Tibial artery (tissue), 4 donors: ENCODE results near the gene YWHAG.
"Not testable (repeated sequence)": the region's sequence is repeated elsewhere in the genome, so short reads cannot be mapped to it uniquely, and the experiment has no call there.

Source experiments
- DNase-seq, 2 donors: peaks; one replicate each; pipeline ENCODE4 v3.0.0-alpha.2; 2019
- H3K27ac ChIP-seq, 2 donors: fragments of 200-600 bp; sonication (generic) in 1 of 2; 1 replicate in 1 of 2; 2 replicates in 1 of 2; pipeline ENCODE4 v1.5.1; 2018 to 2019; ENCODE audit warnings: mild to moderate bottlenecking in 1 of 2
- H3K27me3 ChIP-seq, 2 donors: fragments of 200-600 bp; sonication (generic) in 1 of 2; one replicate each; pipeline versions ENCODE4 v1.5.1 to v1.6.0; 2016 to 2019
- H3K36me3 ChIP-seq, 3 donors: fragments of 200-600 bp; sonication (generic) in 2 of 3; one replicate each; pipeline ENCODE4 v1.5.1; 2016 to 2019; ENCODE audit warnings: mild to moderate bottlenecking in 2 of 3
- H3K4me1 ChIP-seq, 4 donors: fragments of 200-600 bp; sonication (generic) in 2 of 4; 1 replicate in 3 of 4; 2 replicates in 1 of 4; pipeline ENCODE4 v1.5.1; 2016 to 2019
- H3K4me3 ChIP-seq, 2 donors: fragments of 200-600 bp; sonication (generic) in 1 of 2; 1 replicate in 1 of 2; 2 replicates in 1 of 2; pipeline ENCODE4 v1.5.1; 2018 to 2019; ENCODE audit warnings: mild to moderate bottlenecking in 2 of 2
- H3K9me3 ChIP-seq, 3 donors: fragments of 200-600 bp; sonication (generic) in 1 of 3; one replicate each; pipeline ENCODE4 v1.5.1; 2016 to 2019
- CTCF ChIP-seq, 2 experiments: fragments of 200-600 bp in 1 of 2; fragments of 450-650 bp in 1 of 2; IDR thresholded peaks; one replicate each; pipeline ENCODE4 v1.5.1; 2017 to 2019; ENCODE audit warnings: antibody characterized with exemption in 2 of 2, mild to moderate bottlenecking in 1 of 2, moderate library complexity in 1 of 2
- intact Hi-C: fragments of 100-400 bp; cut with DNase I; formaldehyde crosslinking; loops from one replicate; pipeline ENCODE4 v1.15.0; 2023; ENCODE audit warnings: low total_unique reads

Gene YWHAG

DNA sequence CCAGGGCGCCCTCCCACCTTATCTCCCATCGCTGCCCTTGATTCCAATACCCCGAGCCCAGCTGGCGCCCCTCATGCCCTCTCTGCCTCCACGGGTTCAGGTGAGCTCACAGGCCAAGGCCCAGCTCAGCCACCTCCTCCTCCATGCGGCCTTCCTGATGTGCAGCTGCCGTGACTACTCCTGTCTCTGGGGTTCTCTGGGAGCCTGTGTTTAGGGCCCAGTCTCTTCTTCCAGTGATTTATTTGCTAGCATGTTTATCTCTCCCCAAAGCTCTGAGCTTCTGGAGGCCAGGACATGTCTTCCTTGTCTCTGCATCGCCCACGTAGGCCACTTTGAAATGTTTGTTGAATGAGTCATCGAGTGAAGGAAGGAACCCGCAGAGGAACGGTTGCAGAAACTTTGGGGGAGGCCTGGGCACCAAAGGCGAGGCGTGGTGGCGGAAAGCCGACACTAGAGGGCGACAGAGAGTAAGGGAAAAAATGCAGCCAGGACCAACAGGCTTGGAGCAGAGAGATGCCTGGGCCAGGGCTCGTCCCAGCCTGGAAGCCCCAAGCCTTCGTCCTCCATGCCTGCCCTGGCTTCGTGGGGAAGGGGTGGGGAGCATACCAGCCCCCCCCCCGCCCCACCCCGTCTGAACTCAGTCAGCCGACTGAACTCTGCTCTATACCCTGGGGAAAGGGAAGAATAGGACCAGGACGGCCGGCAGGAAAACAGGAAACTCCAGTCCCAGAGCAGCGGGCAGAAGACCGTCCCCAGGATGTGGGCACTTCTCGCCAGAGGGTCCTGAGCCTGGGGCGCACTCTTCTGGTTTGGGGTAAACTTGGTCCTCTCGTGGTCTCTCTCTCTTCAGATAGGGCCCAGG is 67.2 kb downstream of the YWHAG start:
- no peaks in the 10 kb centered on the region for H3K27me3 ChIP-seq
- peaks cover 27 to 53% (median 46%) of the 10 kb centered on the region in 4 donors for H3K4me1 ChIP-seq
- peak overlapping the region; percentile 38 to 52 for H3K4me3 ChIP-seq
- H3K9me3 ChIP-seq = no peaks in the 10 kb centered on the region
- DNase-seq = peak; percentile 92 to 97
- H3K36me3 ChIP-seq = no peaks in the 10 kb centered on the region
- peak; percentile 95 to 99 for TF ChIP-seq CTCF (IDR thresholded peaks at IDR 0.05)
- H3K27ac ChIP-seq = peak overlapping the region; percentile 95 to 100
- intact Hi-C loops = no loop called here

DNA sequence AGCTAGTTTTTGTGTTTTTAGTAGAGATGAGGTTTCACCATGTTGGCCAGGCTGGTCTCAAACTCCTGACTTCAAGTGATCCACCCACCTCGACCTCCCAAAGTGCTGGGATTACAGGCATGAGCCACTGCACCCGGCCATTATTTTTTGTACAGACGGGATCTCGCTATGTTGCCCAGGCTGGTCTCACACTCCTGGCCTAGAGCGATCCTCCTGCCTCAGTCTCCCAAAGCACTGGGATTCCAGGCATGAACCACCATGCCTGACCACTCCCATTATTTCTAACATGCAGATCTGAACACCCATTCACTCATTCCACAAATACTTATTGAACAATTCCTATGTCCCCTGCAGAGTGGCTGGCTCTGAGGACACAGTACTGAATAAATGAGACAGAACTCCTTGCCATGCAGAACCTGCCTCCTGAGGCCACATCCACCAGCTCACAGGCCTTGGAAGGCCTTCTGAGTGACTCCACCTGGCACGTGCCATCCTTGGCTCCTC is 67.9 kb downstream of the YWHAG start:
- H3K27me3 ChIP-seq, intact Hi-C loops, H3K36me3 ChIP-seq, H3K9me3 ChIP-seq, H3K4me3 ChIP-seq, DNase-seq: not testable (repeated sequence)
- Histone ChIP-seq H3K27ac (peak overlapping the region; percentile 95 to 100), H3K4me1 (peaks cover 27 to 46% (median 39%) of the 10 kb centered on the region in 4 donors)

- Histone ChIP-seq H3K4me1 (peaks cover 10 to 24% (median 18%) of the 10 kb centered on the region in 4 donors), H3K4me3 (no peak overlapping the region), H3K27me3 (peaks cover 0 to 23% of the 10 kb centered on the region in 2 donors), H3K27ac (no peak overlapping the region), H3K36me3 (no peaks in the 10 kb centered on the region), H3K9me3 (no peaks in the 10 kb centered on the region)
- intact Hi-C loops = loop anchor here (5.0 kb wide), 1 partner anchor 110 kb away; no protein-coding TSS in a partner anchor
- TF ChIP-seq CTCF (IDR thresholded peaks at IDR 0.05) = no peak
- DNase-seq = no peak
Observed at GRCh38 chr7:76286842-76287403, 71.9 kb downstream of the YWHAG start.

- no peak overlapping the region for H3K4me3 ChIP-seq
- peaks cover 0 to 30% of the 10 kb centered on the region in 2 donors for H3K27me3 ChIP-seq
- TF ChIP-seq CTCF (IDR thresholded peaks at IDR 0.05) = no peak
- H3K27ac ChIP-seq = no peak overlapping the region
- intact Hi-C loops = loop anchor here (5.0 kb wide), 1 partner anchor 108 kb away; no protein-coding TSS in a partner anchor
- peaks cover 0 to 25% (median 20%) of the 10 kb centered on the region in 4 donors for H3K4me1 ChIP-seq
- H3K36me3 ChIP-seq = no peaks in the 10 kb centered on the region
- H3K9me3 ChIP-seq = no peaks in the 10 kb centered on the region
- no peak for DNase-seq
Observed at GRCh38 chr7:76285604-76286374, 73.0 kb downstream of the YWHAG start.

DNA sequence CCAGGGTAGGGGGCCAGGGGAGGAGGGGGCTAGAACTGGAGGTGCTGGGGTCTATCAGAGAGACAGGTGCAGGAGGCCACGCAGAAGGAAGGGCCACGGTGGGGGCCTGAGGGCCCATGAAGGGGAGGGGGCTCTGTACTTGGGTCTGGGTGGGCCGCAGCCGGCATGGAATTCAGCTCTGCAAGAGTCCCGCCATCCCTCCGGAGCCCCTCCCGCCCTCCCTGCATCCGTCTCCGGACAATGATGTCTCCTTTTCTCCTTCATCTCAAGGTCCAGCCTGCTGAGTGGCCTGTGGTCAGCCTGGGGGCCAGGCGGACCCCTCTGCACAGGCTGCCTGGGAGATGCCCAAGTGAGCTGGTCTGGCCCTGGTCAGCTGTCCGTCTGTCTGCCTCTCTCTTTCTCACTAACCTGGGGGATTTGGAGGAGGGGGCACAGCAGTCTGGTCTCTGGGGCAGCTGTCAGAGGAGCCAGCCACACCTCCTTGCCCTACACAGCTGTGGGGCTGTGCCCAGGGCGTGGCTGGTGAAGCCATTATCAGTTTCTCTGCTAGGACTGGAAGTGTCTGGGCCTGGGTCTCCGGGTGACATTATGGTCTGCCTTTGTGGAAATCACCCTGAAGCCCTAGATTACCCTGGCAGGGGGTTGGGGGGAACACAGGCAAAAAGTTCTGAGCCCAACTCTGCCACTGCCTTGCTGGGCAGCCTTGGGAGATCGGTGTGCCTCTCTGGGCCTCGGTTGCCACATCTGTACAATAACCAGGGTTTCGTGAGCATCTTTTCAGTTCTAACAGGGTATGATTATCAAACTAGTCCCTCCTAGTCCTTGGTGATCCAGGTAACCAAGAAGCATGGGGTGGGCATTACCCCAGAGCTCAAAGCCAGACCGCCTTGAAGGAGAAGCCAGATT is 75.3 kb downstream of the YWHAG start:
- Histone ChIP-seq H3K9me3 (no peaks in the 10 kb centered on the region), H3K4me1 (peaks cover 0 to 29% (median 25%) of the 10 kb centered on the region in 4 donors), H3K36me3 (no peaks in the 10 kb centered on the region), H3K27me3 (peaks cover 0 to 41% of the 10 kb centered on the region in 2 donors), H3K27ac (no peak overlapping the region), H3K4me3 (peak overlapping the region; percentile 43 to 56)
- DNase-seq = no peak
- TF ChIP-seq CTCF (IDR thresholded peaks at IDR 0.05) = no peak
- intact Hi-C loops = no loop called here
